Measurements from ENCODE around the gene SPATA3. TPM values are rescaled to one million over a fixed set of nuclear protein-coding genes. Genes with fewer than 3 reads are reported as not detected.

SPATA3 gene
- total RNA-seq, 1 experiment from 2014 or later = not detected

DNA sequence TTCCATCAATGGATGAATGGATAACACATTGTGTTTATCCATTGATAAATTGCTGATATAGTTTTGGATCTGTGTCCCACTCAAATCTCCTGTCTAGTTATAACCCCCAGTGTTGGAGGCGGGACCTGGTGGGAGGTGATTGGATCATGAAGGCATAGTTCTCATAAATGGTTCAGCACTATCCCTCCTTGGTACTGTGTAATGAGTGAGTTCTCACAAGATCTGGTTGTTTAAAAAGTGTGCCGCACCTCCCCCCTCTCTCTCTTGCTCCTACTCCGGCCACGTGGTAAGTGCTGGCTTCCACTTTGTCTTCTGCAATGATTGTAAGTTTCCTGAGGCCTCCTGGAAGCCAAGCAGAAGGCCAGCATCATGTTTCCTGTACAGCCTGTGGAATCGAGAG lies 23.9 kb upstream of the SPATA3 start:
- H3K36me3 Mint-ChIP-seq (ENCODE audit: insufficient read depth, unreplicated experiment) = no peaks in the 10 kb centered on the region
- H3K27ac Mint-ChIP-seq (ENCODE audit: unreplicated experiment) = no peak overlapping the region
- CTCF ChIA-PET = no interaction called here
- no peak overlapping the region for H3K4me3 Mint-ChIP-seq (ENCODE audit: low read depth, unreplicated experiment)
- no peak for DNase-seq
- H3K4me1 Mint-ChIP-seq (ENCODE audit: low read depth, unreplicated experiment) = peaks cover 16% of the 10 kb centered on the region
- no TSS peak for BruUV-seq (replicated peaks)
- no peaks in the 10 kb centered on the region for H3K9me3 Mint-ChIP-seq (ENCODE audit: low read depth, unreplicated experiment)
- intact Hi-C loops (cut with micrococcal nuclease; ENCODE audit: unreplicated experiment) = no loop called here
- peaks cover 14% of the 10 kb centered on the region for H3K27me3 Mint-ChIP-seq (ENCODE audit: unreplicated experiment)
- TF ChIP-seq CTCF (IDR thresholded peaks at IDR 0.05; ENCODE audit: unreplicated experiment) = no peak

- BruUV-seq (replicated peaks) = no TSS peak
- Mint-ChIP-seq H3K36me3 (ENCODE audit: insufficient read depth, unreplicated experiment) (no peaks in the 10 kb centered on the region), H3K4me1 (ENCODE audit: low read depth, unreplicated experiment) (peaks cover 7% of the 10 kb centered on the region), H3K27ac (ENCODE audit: unreplicated experiment) (no peak overlapping the region), H3K27me3 (ENCODE audit: unreplicated experiment) (peaks cover 26% of the 10 kb centered on the region), H3K9me3 (ENCODE audit: low read depth, unreplicated experiment) (no peaks in the 10 kb centered on the region), H3K4me3 (ENCODE audit: low read depth, unreplicated experiment) (no peak overlapping the region)
- peak; percentile 28 for DNase-seq
- CTCF ChIA-PET = no interaction called here
- no peak for TF ChIP-seq CTCF (IDR thresholded peaks at IDR 0.05; ENCODE audit: unreplicated experiment)
- intact Hi-C loops (cut with micrococcal nuclease; ENCODE audit: unreplicated experiment) = no loop called here
Observed at GRCh38 chr2:230974096-230974913, 21.6 kb upstream of the SPATA3 start.

GRCh38 chr2:230975927-230976326 lies 20.0 kb upstream of the SPATA3 start:
- no peak for DNase-seq
- TF ChIP-seq CTCF (IDR thresholded peaks at IDR 0.05; ENCODE audit: unreplicated experiment) = no peak
- Mint-ChIP-seq H3K27me3 (ENCODE audit: unreplicated experiment) (peaks cover 37% of the 10 kb centered on the region), H3K9me3 (ENCODE audit: low read depth, unreplicated experiment) (no peaks in the 10 kb centered on the region), H3K4me1 (ENCODE audit: low read depth, unreplicated experiment) (no peaks in the 10 kb centered on the region), H3K27ac (ENCODE audit: unreplicated experiment) (no peak overlapping the region), H3K36me3 (ENCODE audit: insufficient read depth, unreplicated experiment) (no peaks in the 10 kb centered on the region), H3K4me3 (ENCODE audit: low read depth, unreplicated experiment) (no peak overlapping the region)
- intact Hi-C loops (cut with micrococcal nuclease; ENCODE audit: unreplicated experiment) = no loop called here
- CTCF ChIA-PET = interaction anchor here (0.6 kb wide), 1 partner anchor 96 kb away, joined by 7 read pairs; no protein-coding TSS in a partner anchor
- no TSS peak for BruUV-seq (replicated peaks)

DNA sequence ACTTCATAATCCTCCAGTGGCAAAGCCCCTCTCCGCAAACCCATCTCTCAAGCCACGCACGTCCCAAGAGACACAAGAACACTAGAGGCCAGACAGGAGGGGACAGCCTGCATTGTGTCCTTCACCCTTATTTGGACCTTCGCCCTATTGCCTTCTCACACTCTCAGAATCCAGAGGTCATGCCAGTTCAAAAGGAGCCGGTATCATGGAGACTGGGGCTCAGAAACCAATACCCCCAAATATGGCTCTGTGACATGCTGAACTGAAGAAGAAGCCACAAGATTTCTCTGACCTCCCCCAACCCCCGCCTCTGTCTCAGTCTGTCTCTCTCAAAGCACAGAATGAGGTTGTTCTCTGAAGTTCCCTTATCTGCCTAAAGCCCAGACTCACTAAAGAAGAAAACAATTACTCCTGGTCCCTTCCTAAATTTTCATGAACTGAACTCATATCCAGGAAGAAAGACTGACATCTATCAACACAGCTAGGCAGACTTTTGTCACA lies 19.2 kb upstream of the SPATA3 start:
- TF ChIP-seq CTCF (IDR thresholded peaks at IDR 0.05; ENCODE audit: unreplicated experiment) = no peak
- intact Hi-C loops (cut with micrococcal nuclease; ENCODE audit: unreplicated experiment) = no loop called here

More for the DNA sequence above, 19.2 kb upstream of the SPATA3 start:
- CTCF ChIA-PET = no interaction called here
- BruUV-seq (replicated peaks) = no TSS peak
- Mint-ChIP-seq H3K27ac (ENCODE audit: unreplicated experiment) (no peak overlapping the region), H3K36me3 (ENCODE audit: insufficient read depth, unreplicated experiment) (no peaks in the 10 kb centered on the region), H3K4me1 (ENCODE audit: low read depth, unreplicated experiment) (no peaks in the 10 kb centered on the region), H3K9me3 (ENCODE audit: low read depth, unreplicated experiment) (no peaks in the 10 kb centered on the region), H3K4me3 (ENCODE audit: low read depth, unreplicated experiment) (no peak overlapping the region), H3K27me3 (ENCODE audit: unreplicated experiment) (peaks cover 45% of the 10 kb centered on the region)
- DNase-seq = no peak

Data from Calu3 (cell line).